Pancreas (tissue), 10 donors: ENCODE data around the gene TTC23. TPM values are rescaled to one million over a fixed set of nuclear protein-coding genes. Genes with fewer than 3 reads are reported as not detected.

Experiments
- ATAC-seq, 4 donors: fragments of 200-7000 bp; cut with Tn5 transposase; one replicate each; pipeline versions ENCODE4 v1.8.0 to v1.9.1; 2020; ENCODE audit warnings: mild to moderate bottlenecking in 4 of 4, moderate library complexity in 4 of 4
- DNase-seq, 6 donors: peaks; one replicate each; pipeline ENCODE4 v3.0.0-alpha.2; 2020
- FAIRE-seq: peaks from 2 replicates; lab custom pipeline; 2012; peaks lifted over from hg19 to GRCh38; lab: Jason Lieb, UNC
- H3K27ac ChIP-seq, 4 donors: fragments of 200-600 bp; sonication (generic); 1 replicate in 3 of 4; 2 replicates in 1 of 4; pipeline versions ENCODE4 v1.5.0 to v1.8.0; 2020
- H3K27me3 ChIP-seq, 4 donors: fragments of 200-600 bp; one replicate each; pipeline ENCODE4 v1.8.0; 2021
- H3K36me3 ChIP-seq, 3 donors: fragments of 200-600 bp; sonication (generic) in 1 of 3; one replicate each; pipeline versions ENCODE4 v1.5.0 to v1.8.0; 2020 to 2021
- H3K4me1 ChIP-seq, 3 donors: fragments of 200-600 bp; one replicate each; pipeline ENCODE4 v1.8.0; 2021
- H3K4me3 ChIP-seq, 4 donors: fragments of 200-600 bp; sonication (generic) in 2 of 4; one replicate each; pipeline versions ENCODE4 v1.5.0 to v1.8.0; 2020 to 2021
- H3K9me3 ChIP-seq, 4 donors: fragments of 200-600 bp; one replicate each; pipeline ENCODE4 v1.8.0; 2021
- CTCF ChIP-seq, 4 donors: fragments of 200-600 bp; sonication (generic) in 3 of 4; IDR thresholded peaks; one replicate each; pipeline versions ENCODE4 v1.5.0 to v1.8.0; 2021; ENCODE audit warnings: antibody characterized with exemption in 4 of 4
- WGBS, 2 donors: extraction: QIAGEN DNeasy Blood & Tissue Kit; methylation state at CpG; one replicate each; pipeline ENCODE4 v1.1.7; 2013; 5-methylcytosine and 5-hydroxymethylcytosine counted together
- intact Hi-C, 3 donors: fragments of 100-400 bp; cut with DNase I; formaldehyde crosslinking; loops; one replicate each; pipeline versions ENCODE4 v1.11.1 to v1.14.2; 2022
- polyA plus RNA-seq, 2 donors: library from polyadenylated mRNA; stranded (reverse); fragments of 200-250 nt; gene quantifications; one replicate each; pipeline ENCODE4 v1.2.3, GENCODE V29; 2013
- total RNA-seq, 6 donors: library from RNA; stranded (reverse); fragmentation: NEBNext Ultra II Directional in 4 of 6; extraction: Animal tissue kit (Norgen Biotek cat#: 25700) in 4 of 6; gene quantifications; one replicate each; pipeline versions ENCODE4 v1.2.1 to v1.2.4, GENCODE V29; 2021 to 2023
- donor health status: healthy with polysubstance abuse.
- donor health status: DM: no; HTN: no; CAD: no; lungs with moderate emphysema.
- donor health status: DM: no; HTN: no; CAD: no.
- donor health status: control.
- donor health status: control.
- donor health status: Bipolar disorder and iron deficiency.
- donor health status: DM: yes; HTN: yes; CAD: no.
- donor health status: DM: no; HTN: no; CAD: no.
- donor health status: DM: no; HTN: no; CAD: no.
- donor health status: DM: yes; HTN: yes; CAD: no.

The TTC23 gene
- total and polyA plus RNA-seq, 8 donors, result 5.5 to 13.5 (median 7.8) TPM

DNA sequence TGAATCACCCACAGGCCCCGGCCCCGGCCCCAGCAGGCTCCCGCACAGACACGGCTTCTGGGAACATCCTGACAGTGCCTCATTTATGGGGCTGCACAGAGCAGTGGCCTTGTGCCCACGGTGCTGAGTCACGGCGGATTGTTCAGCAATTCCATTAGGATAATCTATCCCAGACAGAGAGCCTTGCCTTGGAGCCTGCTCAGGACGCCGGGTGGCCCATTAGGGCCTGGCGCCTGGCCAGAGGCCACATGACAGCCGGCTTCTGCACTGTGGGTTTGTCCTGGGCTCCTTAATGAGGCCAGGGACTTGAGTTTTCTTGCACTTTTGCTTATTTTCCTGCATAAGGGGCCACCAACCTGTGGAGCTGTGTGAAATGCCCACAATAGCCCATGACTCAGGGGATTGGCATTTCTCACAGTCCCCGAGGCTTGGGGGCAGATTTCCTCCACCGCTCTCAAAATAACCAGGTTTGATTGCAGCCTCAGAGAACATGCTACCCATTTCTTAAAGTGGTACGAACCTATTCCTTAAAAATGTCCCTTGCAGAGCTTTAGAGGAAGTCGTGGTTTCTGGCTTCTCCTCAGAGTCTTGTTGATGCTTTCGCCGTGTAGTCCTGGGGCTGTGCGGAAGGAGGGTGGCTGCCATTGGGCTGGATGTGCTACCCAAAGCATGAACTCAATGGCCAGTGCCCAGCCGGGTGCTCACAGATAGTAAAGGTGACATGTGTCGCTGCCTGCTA, 125.5 kb downstream of the TTC23 start:
- WGBS, 2 donors, result 28 to 35% methylated on average over 20 of the region's 20 CpGs
- no peak for TF ChIP-seq CTCF (IDR thresholded peaks at IDR 0.05)
- Histone ChIP-seq H3K4me3 (no peak overlapping the region), H3K27me3 (no peaks in the 10 kb centered on the region), H3K4me1 (peaks cover 0 to 10% (median 7%) of the 10 kb centered on the region in 3 donors), H3K9me3 (no peaks in the 10 kb centered on the region), H3K36me3 (no peaks in the 10 kb centered on the region), H3K27ac (peak overlapping the region in 3 of 4 donors; percentile 26 to 42 (median 39))
- ATAC-seq (peak; percentile 84 to 94 (median 92)), DNase-seq (peak; percentile 68 to 87 (median 73)), FAIRE-seq (no peak)
- intact Hi-C loops, result no loop called here

DNA sequence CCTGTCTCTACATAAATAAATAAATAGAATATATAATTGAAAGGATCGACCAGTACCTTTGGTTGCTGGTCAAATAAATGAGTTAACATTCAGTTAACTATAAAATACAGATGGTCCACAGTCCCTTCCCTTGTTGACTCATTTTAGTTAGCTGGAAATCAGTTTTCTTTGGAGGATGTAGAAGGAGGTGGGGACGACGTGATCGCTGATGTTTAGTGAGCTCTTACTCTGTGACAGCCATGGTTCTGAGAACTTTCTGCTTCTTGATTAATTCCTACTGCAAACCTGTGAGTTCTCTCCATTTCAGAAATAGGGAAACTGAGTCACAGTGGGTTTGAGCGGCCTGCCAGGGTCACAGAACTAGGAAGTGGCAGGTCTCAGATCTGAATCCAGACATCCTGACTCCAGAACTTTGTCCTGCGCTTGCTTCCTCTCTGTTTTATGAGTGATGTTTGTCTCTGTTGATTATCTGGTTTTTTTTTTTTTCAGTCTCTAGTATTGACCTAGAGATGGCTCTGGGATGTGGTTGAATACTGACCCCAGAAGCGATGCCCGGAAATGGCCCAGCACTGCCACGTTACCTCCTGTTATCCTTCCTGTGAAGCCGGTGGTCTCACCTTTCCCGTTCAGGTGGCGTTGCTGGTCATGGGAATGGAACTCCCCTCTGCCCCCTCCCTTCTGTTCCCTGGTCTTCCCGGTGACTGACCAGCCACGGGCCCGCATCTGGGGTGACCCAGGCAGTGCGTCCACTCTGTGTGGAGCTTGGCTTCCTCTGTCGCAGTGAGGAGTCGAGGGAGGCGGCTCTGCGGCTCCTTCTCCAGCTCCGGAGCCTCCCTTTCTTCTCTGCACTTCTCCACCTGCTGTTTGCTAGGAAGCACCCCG, 126.3 kb downstream of the TTC23 start:
- Histone ChIP-seq H3K4me1 (peaks cover 0 to 10% (median 7%) of the 10 kb centered on the region in 3 donors), H3K27ac (peak overlapping the region in 3 of 4 donors; percentile 26 to 42 (median 39)), H3K36me3 (no peaks in the 10 kb centered on the region), H3K27me3 (no peaks in the 10 kb centered on the region), H3K9me3 (no peaks in the 10 kb centered on the region), H3K4me3 (no peak overlapping the region)
- TF ChIP-seq CTCF (IDR thresholded peaks at IDR 0.05), result no peak
- DNase-seq, result no peak
- intact Hi-C loops, result no loop called here
- WGBS, 2 donors, result 78% methylated on average over 22 of the region's 22 CpGs
- ATAC-seq, result no peak
- no peak for FAIRE-seq

- no peak for FAIRE-seq
- no peak for DNase-seq
- no peak for ATAC-seq
- Histone ChIP-seq H3K4me3 (no peak overlapping the region), H3K27ac (no peak overlapping the region), H3K4me1 (peaks cover 0 to 10% (median 7%) of the 10 kb centered on the region in 3 donors), H3K9me3 (no peaks in the 10 kb centered on the region), H3K27me3 (no peaks in the 10 kb centered on the region), H3K36me3 (no peaks in the 10 kb centered on the region)
- 72 to 73% methylated on average over 8 of the region's 8 CpGs for WGBS, 2 donors
- no peak for TF ChIP-seq CTCF (IDR thresholded peaks at IDR 0.05)
- intact Hi-C loops, result no loop called here
Measured at GRCh38 chr15:99121691-99122410, 127.5 kb downstream of the TTC23 start.

GRCh38 chr15:99121207-99121606, 128.2 kb downstream of the TTC23 start:
- H3K27ac ChIP-seq, result no peak overlapping the region
- no peaks in the 10 kb centered on the region for H3K36me3 ChIP-seq
- no peaks in the 10 kb centered on the region for H3K27me3 ChIP-seq
- no peak overlapping the region for H3K4me3 ChIP-seq
- 89 to 92% methylated on average over 10 of the region's 10 CpGs for WGBS, 2 donors
- peaks cover 0 to 10% (median 7%) of the 10 kb centered on the region in 3 donors for H3K4me1 ChIP-seq
- ATAC-seq (no peak), FAIRE-seq (no peak), DNase-seq (peak in 1 of 6 donors; percentile 43)
- intact Hi-C loops, result no loop called here
- no peak for TF ChIP-seq CTCF (IDR thresholded peaks at IDR 0.05)
- H3K9me3 ChIP-seq, result no peaks in the 10 kb centered on the region
